ENCODE data around the gene SLC25A29. TPM values are rescaled to one million over a fixed set of nuclear protein-coding genes. Genes with fewer than 3 reads are reported as not detected.
A peak's percentile ranks its signal among the peaks of the same experiment; 100 is the strongest.

Gene SLC25A29
- total RNA-seq, 4 donors from 2014 or later: 36.4 to 65.4 (median 52.9) TPM

DNA sequence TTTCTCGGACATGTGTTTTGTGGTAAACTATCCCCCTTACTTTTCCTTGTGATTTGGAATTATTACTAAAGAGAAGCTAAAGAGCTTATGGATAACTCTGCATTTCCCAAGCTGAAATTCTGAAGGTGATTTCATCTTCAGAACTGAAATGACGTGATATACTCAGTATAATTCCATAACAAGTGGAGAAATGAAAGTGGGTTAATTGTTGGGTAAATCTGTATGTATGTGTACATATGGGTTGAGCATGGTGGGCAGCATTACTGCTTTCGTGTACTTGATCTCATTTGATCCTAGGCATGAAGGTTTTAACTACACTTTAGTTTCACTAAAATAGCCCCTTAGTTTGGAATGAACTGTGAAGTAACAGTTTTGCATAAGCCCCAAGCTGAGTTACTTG, 63.2 kb downstream of the SLC25A29 start:
- Histone ChIP-seq H3K27ac (peak overlapping the region in 3 of 4 donors; percentile 11 to 100 (median 100)), H3K36me3 (no peaks in the 10 kb centered on the region), H3K9me3 (no peaks in the 10 kb centered on the region), H3K27me3 (no peaks in the 10 kb centered on the region), H3K4me3 (no peak overlapping the region), H3K4me1 (peaks cover 5 to 70% (median 48%) of the 10 kb centered on the region in 3 donors)
- no peak for TF ChIP-seq POLR2AphosphoS5 (IDR thresholded peaks at IDR 0.05)
- TF ChIP-seq EP300 (IDR thresholded peaks at IDR 0.05): no peak
- no peak for TF ChIP-seq POLR2A (IDR thresholded peaks at IDR 0.05)
- TF ChIP-seq, protein P1, sequence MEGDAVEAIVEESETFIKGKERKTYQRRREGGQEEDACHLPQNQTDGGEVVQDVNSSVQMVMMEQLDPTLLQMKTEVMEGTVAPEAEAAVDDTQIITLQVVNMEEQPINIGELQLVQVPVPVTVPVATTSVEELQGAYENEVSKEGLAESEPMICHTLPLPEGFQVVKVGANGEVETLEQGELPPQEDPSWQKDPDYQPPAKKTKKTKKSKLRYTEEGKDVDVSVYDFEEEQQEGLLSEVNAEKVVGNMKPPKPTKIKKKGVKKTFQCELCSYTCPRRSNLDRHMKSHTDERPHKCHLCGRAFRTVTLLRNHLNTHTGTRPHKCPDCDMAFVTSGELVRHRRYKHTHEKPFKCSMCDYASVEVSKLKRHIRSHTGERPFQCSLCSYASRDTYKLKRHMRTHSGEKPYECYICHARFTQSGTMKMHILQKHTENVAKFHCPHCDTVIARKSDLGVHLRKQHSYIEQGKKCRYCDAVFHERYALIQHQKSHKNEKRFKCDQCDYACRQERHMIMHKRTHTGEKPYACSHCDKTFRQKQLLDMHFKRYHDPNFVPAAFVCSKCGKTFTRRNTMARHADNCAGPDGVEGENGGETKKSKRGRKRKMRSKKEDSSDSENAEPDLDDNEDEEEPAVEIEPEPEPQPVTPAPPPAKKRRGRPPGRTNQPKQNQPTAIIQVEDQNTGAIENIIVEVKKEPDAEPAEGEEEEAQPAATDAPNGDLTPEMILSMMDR (IDR thresholded peaks at IDR 0.05): no peak
- WGBS, 2 donors (ENCODE audit: low coverage in 1 of 2): 77 to 78% methylated on average over 3 of the region's 3 CpGs
- ATAC-seq: no peak

DNA sequence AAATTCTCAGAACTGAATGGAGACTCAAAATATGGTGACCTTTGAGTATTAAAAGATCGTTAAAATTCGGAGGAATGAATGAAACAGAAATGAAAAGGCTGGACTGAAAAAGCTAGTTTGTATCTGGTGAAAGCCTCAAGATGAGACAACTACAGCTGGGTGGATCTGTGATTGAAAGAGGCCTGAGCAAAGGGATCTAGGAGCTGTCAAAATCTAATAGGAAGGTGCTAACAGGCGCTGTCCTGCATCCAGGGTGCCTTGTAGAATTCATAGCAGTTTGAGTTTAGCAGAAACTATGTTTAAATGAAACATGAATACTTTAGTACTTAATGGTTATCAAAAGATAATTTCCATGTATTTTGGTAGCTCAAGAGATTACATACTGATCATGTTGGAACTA, 65.0 kb downstream of the SLC25A29 start:
- no peaks in the 10 kb centered on the region for H3K36me3 ChIP-seq
- ATAC-seq: no peak
- H3K4me3 ChIP-seq: peak overlapping the region; percentile 55 to 100
- TF ChIP-seq, protein P1 (IDR thresholded peaks at IDR 0.05): no peak
- TF ChIP-seq EP300 (IDR thresholded peaks at IDR 0.05): no peak
- TF ChIP-seq POLR2AphosphoS5 (IDR thresholded peaks at IDR 0.05): no peak
- TF ChIP-seq POLR2A (IDR thresholded peaks at IDR 0.05): no peak
- no peaks in the 10 kb centered on the region for H3K27me3 ChIP-seq
- no peaks in the 10 kb centered on the region for H3K9me3 ChIP-seq
- 22 to 27% methylated on average over 3 of the region's 3 CpGs for WGBS, 2 donors (ENCODE audit: low coverage in 1 of 2)
- peaks cover 0 to 71% (median 47%) of the 10 kb centered on the region in 3 donors for H3K4me1 ChIP-seq
- peak overlapping the region; percentile 89 to 100 (median 100) for H3K27ac ChIP-seq

Small RNA genes within 50 kb of the gene (small RNA-seq; reads per million reads assigned to genes)
- gene MIR345 (9.2 to 14.9 (median 11.8) reads per million in 4 donors), gene RN7SL523P (0 reads per million in 4 donors)

Other genes starting within 250 kb of the SLC25A29 start
- 10 to 100 TPM; 36.1 to 42.6 (median 38.5) TPM for gene EVL, start 241.0 kb downstream of the SLC25A29 start, total RNA-seq
- gene DEGS2, start 146.8 kb downstream of the SLC25A29 start, total RNA-seq: under 1 TPM; 0.16 to 0.94 (median 0.68) TPM
- 10 to 100 TPM; 55.1 to 76.3 (median 62.5) TPM for gene YY1, start 67.3 kb downstream of the SLC25A29 start, total RNA-seq
- under 1 TPM in 1 of 4 donors, not detected in 3; 0.31 TPM for gene SLC25A47, start 16.9 kb upstream of the SLC25A29 start, total RNA-seq
- gene WDR25, start 70.0 kb upstream of the SLC25A29 start, total RNA-seq: 10 to 100 TPM in 1 of 4 donors, 1 to 10 TPM in 3; 7.3 to 12.9 (median 8.0) TPM

Data from gastroesophageal sphincter (tissue), 4 donors.